ENCODE results near the gene MPP2.

DNA sequence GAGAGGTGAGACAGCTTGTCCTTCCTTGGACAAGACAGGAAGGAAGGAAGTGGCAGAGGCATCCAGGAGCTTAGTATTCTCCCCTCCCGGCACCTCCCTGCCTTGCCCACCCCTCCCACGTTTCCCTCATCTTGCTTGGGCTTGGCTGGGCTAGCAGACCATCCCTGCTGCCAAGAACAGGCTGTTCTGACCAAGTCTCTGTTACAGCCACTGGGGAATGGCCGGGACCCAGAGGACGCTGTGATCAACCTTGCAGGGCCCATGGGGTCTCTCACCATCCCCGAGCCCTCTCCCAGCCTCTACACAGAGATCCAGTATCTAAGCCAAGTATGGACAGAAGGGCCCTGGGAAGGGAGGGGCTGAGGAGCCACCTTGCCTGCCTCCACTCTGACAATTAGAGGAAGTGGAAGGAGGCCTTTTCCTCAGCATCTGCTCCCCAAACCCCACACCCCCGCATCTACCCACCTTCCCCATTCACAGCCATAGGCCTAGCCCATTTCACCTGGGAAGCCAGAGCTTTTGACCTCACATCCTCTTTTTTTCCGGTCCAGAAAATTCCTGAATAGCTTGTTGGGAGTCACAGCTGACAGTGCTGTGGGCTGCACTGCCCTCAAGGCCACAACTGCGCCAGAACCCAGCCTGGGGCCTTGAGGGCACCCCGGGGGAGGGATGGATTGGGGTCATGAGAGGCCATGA lies 46.3 kb downstream of the MPP2 start:
- TF ChIP-seq POLR2A (IDR thresholded peaks at IDR 0.05) (no peak), POLR2AphosphoS5 (IDR thresholded peaks at IDR 0.05) (no peak), EP300 (IDR thresholded peaks at IDR 0.05) (no peak)
- TF ChIP-seq, protein P1, sequence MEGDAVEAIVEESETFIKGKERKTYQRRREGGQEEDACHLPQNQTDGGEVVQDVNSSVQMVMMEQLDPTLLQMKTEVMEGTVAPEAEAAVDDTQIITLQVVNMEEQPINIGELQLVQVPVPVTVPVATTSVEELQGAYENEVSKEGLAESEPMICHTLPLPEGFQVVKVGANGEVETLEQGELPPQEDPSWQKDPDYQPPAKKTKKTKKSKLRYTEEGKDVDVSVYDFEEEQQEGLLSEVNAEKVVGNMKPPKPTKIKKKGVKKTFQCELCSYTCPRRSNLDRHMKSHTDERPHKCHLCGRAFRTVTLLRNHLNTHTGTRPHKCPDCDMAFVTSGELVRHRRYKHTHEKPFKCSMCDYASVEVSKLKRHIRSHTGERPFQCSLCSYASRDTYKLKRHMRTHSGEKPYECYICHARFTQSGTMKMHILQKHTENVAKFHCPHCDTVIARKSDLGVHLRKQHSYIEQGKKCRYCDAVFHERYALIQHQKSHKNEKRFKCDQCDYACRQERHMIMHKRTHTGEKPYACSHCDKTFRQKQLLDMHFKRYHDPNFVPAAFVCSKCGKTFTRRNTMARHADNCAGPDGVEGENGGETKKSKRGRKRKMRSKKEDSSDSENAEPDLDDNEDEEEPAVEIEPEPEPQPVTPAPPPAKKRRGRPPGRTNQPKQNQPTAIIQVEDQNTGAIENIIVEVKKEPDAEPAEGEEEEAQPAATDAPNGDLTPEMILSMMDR (IDR thresholded peaks at IDR 0.05) = no peak

Data from sigmoid colon (tissue), 4 donors.